Subcutaneous abdominal adipose tissue (tissue), 5 donors: ENCODE data around the gene SMIM31.

Experiments
- H3K27ac ChIP-seq: one replicate; pipeline ENCODE4 v1.7.0; 2013; ENCODE audit warnings: low read depth, mild to moderate bottlenecking, inconsistent platforms, low read length, moderate library complexity
- H3K27me3 ChIP-seq, 5 donors: one replicate each; pipeline ENCODE4 v1.7.0; 2013; ENCODE audit warnings: low read length in 5 of 5, inconsistent platforms in 1 of 5; ENCODE audit not compliant: control insufficient read depth in 5 of 5, insufficient read depth in 4 of 5
- H3K36me3 ChIP-seq, 5 donors: one replicate each; pipeline ENCODE4 v1.7.0; 2013; ENCODE audit warnings: low read length in 5 of 5; ENCODE audit not compliant: control insufficient read depth in 5 of 5, insufficient read depth in 5 of 5
- H3K4me1 ChIP-seq, 5 donors: one replicate each; pipeline ENCODE4 v1.7.0; 2013; ENCODE audit warnings: low read length in 5 of 5, mild to moderate bottlenecking in 3 of 5, moderate library complexity in 1 of 5; ENCODE audit not compliant: control insufficient read depth in 5 of 5, insufficient read depth in 5 of 5
- H3K4me3 ChIP-seq, 5 donors: one replicate each; pipeline ENCODE4 v1.7.0; 2013; ENCODE audit warnings: low read length in 5 of 5, low read depth in 1 of 5
- H3K9ac ChIP-seq, 5 donors: one replicate each; pipeline ENCODE4 v1.7.0; 2013; ENCODE audit warnings: low read length in 5 of 5, mild to moderate bottlenecking in 4 of 5, moderate library complexity in 3 of 5
- H3K9me3 ChIP-seq, 5 donors: one replicate each; pipeline ENCODE4 v1.7.0; 2013; ENCODE audit warnings: low read length in 5 of 5; ENCODE audit not compliant: control insufficient read depth in 5 of 5
- donor health status: healthy.
- donor health status: healthy.
- donor health status: healthy.
- donor health status: healthy.
- donor health status: healthy.

Gene SMIM31

DNA sequence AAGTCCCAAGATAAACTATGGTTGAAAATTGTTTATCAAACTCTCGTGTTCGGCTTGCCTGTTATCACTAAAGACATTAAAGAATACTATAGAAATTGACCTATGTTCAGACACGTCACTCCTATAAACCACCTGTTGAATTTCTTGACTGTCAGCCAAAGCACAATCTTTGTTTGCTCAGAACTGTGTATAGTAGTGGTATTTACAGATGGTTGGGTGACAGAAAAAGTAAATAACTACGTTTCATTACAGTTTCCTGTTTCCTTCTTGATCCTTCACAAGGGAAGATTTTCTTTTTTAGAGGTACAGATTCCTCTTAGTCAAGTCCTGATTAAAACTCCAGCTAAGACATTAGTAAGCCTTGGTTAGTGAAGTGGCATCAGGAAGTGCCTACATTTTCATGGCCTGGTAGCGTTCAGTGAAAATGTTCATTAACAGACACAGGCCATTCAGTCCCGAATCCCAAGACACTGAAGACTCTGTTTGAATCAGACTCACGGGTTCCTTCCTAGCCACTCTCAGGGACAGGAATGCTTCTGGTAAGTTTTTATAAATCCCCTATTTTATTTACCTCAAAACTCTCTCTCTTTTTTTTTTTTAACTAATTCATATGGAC lies at the start of gene SMIM31:
Gene SMIM31, plus strand, starts transcription at position 259 of the 616 bp plus-strand sequence. CDS start 16,313 bp downstream, outside the sequence.
- H3K9ac ChIP-seq = no peak within 1 kb of the TSS
- no peak within 1 kb of the TSS for H3K27ac ChIP-seq
- no peaks in the 10 kb centered on the region for H3K4me1 ChIP-seq
- no peaks in the 10 kb centered on the region for H3K27me3 ChIP-seq
- H3K4me3 ChIP-seq = no peak within 1 kb of the TSS
- no peaks in the 10 kb centered on the region for H3K36me3 ChIP-seq
- peaks cover 0 to 3% (median 0%) of the 10 kb centered on the region in 5 donors for H3K9me3 ChIP-seq

DNA sequence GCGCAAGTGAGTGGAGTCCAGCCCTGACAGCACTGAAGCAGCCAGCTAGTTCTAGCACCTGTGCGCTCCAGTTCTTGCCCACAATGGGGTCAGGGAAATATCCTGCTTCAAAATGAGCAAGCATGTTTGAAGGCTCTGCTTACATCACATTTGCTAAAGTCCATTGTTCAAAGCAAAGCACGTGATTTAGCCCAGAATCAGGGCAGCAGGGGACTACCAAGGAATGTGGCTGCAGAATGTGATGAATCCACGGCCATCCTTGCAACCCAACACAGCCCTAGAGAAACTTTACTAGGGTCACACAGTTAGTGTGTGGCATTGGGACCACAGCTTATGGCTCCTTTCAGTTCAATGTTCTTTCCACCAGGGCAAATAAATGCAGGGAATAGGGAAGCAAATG lies 47.3 kb upstream of the SMIM31 start:
- Histone ChIP-seq H3K9ac (no peak overlapping the region), H3K27ac (no peak overlapping the region), H3K4me1 (no peaks in the 10 kb centered on the region), H3K36me3 (no peaks in the 10 kb centered on the region), H3K27me3 (no peaks in the 10 kb centered on the region), H3K9me3 (no peaks in the 10 kb centered on the region), H3K4me3 (no peak overlapping the region)

DNA sequence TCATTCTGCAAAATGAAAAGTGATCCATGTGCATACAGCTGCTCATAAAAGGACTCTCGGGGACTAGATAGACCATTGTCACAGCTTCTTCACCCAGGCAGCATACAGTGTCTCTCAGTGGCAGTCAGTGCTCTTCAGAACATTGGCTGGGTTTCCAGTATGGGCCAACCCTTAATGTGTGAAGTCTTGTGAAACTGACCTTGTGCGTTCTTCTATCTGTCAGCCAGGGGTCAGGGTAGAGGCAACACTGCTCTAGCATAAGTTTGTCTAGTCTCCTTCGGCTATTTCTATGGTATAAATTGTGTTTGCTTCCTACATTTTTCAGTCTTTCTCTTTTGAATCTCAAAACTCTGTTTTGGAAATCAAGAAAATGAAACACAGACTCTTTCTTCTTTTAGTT lies 37.0 kb upstream of the SMIM31 start:
- Histone ChIP-seq H3K27ac (no peak overlapping the region), H3K4me1 (no peaks in the 10 kb centered on the region), H3K9ac (no peak overlapping the region), H3K36me3 (no peaks in the 10 kb centered on the region), H3K27me3 (no peaks in the 10 kb centered on the region), H3K9me3 (peaks cover 0 to 4% (median 0%) of the 10 kb centered on the region in 5 donors), H3K4me3 (no peak overlapping the region)

DNA sequence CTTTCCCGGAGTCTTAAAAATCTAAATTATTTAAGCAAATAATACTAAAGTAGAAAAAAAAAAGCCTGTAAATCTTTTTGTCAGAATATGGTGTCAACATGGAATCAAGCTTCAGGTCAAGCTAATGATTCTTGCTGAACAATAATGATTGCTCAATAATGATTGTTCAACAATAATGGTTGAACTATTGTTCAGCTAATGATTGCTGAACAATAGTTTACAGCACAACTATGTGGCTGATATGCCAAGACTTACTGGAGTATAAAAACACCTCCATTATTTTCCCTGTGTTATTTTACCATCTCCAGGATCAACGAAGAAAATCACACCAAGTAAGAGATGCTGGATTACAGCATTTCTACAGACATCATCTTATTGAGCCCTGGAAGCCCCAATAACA lies 35.1 kb upstream of the SMIM31 start:
- H3K27me3 ChIP-seq = no peaks in the 10 kb centered on the region
- H3K4me1 ChIP-seq = no peaks in the 10 kb centered on the region
- H3K27ac ChIP-seq = no peak overlapping the region
- no peak overlapping the region for H3K4me3 ChIP-seq
- H3K36me3 ChIP-seq = no peaks in the 10 kb centered on the region
- H3K9ac ChIP-seq = no peak overlapping the region
- H3K9me3 ChIP-seq = no peaks in the 10 kb centered on the region

DNA sequence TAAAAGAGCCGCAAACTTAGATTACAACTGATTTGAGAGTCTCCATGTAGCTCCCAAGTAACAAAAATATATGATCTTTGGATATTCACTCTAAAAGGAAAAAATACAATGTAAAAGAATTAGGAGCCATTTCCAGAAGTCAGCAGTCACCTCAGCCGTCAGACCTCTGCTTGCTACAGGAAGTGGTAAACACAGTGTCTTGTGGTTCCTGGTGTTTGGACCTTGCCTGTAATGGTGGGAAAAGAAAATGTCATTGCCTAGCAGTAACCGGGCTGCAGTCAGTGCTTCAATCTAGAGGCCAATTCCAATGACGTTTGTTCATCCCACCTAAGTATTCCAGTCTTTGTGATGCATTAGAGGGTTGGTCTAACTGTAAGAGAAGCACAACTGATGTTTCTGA lies 28.9 kb upstream of the SMIM31 start:
- Histone ChIP-seq H3K27ac (no peak overlapping the region), H3K36me3 (no peaks in the 10 kb centered on the region), H3K27me3 (peaks cover 0 to 3% (median 0%) of the 10 kb centered on the region in 5 donors), H3K9me3 (no peaks in the 10 kb centered on the region), H3K4me1 (no peaks in the 10 kb centered on the region), H3K9ac (no peak overlapping the region), H3K4me3 (no peak overlapping the region)

DNA sequence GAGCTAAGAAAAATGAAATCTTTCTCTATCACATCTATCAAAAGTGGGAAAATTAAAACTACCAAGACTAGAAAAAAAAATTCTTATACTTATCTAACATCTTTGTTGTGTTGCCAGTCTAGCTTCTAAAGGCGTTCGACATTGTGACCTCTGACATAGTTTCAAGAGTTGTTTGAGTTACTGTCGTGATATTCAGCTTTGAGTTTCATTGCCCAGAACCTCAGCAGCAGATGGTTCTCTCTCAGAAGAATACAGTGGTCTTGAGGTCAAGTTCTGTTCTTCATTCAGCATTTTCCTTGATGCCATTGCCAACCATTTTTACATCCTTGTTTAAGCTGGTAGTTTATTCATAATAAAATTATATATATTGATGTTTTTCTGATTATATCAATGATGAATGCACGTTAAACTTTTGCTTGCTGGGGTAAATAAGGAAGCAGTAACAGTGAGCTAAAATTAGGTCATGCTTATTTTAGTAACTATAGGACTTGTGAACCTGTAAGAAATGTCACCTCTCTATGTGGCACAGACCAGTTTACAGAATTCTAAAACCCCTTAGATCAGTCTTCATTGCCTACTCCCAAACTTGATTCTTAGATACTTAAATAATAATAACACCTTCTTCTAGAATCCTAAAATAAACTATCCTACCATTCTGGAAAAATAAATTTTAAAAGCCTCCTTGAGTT lies 23.1 kb upstream of the SMIM31 start:
- Histone ChIP-seq H3K36me3 (no peaks in the 10 kb centered on the region), H3K4me1 (no peaks in the 10 kb centered on the region), H3K4me3 (no peak overlapping the region), H3K9ac (no peak overlapping the region), H3K9me3 (no peaks in the 10 kb centered on the region), H3K27me3 (peaks cover 0 to 3% (median 0%) of the 10 kb centered on the region in 5 donors), H3K27ac (no peak overlapping the region)

DNA sequence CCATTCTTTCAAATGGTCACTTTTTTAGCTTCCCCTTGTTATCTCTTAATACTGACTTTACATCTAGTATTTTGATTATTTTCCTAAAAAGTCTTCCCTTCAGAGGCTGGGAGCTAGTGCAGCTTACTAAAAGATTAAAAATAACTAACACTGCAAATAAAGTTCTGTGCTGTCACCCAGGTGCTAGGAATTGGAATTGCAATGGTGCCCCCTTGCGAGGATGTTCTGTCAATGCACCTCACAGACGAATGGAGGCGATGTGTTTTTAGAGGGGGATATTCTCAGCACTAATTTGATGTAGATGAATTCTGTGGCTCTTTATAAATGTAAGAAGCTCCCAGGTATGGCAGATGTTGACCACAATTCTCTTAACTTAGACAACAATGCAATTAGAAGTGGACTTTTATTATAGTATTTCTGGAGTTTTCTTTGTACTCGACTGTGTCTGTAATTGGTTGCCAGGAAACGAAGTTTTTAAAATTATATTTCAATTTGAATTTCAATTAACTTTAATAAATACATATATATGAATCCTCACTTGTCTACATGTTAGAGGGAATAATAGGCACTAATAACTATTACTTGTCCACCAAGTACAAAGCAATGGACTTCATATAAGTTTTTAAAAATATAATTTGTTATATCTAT lies 22.0 kb upstream of the SMIM31 start:
- Histone ChIP-seq H3K36me3 (no peaks in the 10 kb centered on the region), H3K4me1 (no peaks in the 10 kb centered on the region), H3K27me3 (peaks cover 0 to 3% (median 0%) of the 10 kb centered on the region in 5 donors), H3K9ac (no peak overlapping the region), H3K4me3 (no peak overlapping the region), H3K9me3 (no peaks in the 10 kb centered on the region), H3K27ac (no peak overlapping the region)

DNA sequence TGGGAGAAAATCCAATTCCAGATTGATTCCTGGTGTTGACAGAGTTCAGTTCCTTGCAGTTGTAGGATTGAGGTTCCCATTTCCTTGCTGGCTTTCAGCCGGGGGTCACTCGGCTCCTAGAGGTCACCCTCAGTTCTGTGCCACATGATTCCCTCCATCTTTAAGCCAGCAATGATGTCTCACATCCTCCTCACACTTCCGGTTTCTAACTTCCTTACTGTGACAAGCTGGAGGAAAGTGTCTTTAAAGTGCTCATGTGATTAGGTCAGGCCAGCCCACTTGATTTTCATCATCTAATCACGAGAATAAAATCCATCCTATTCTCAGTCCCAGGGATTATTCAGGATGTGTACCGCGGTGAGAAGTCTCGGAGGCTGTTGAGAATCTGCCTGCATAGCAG lies 19.4 kb upstream of the SMIM31 start:
- Histone ChIP-seq H3K27me3 (no peaks in the 10 kb centered on the region), H3K4me3 (no peak overlapping the region), H3K4me1 (no peaks in the 10 kb centered on the region)

DNA sequence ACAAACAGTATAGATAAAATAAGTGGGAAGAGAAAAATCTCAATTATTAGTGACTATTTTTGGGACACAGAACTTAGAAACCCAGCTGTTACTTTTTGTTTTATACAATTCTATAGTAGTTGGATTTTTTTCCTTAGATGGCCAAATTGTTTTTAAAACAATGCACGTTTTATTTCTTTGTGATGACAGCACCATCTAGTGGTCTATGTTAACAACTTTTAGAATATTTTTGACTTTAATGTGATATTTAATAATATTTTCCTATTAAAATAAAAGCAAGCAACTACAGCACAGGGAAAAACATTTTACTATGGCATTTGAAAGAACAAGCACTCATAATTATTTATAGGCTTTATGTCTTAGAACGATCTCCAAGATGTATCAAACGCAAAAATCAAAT lies 5.6 kb upstream of the SMIM31 start:
- no peak overlapping the region for H3K4me3 ChIP-seq
- H3K9ac ChIP-seq = no peak overlapping the region
- no peaks in the 10 kb centered on the region for H3K4me1 ChIP-seq
- no peak overlapping the region for H3K27ac ChIP-seq
- H3K9me3 ChIP-seq = peaks cover 0 to 3% (median 0%) of the 10 kb centered on the region in 5 donors
- H3K27me3 ChIP-seq = no peaks in the 10 kb centered on the region
- H3K36me3 ChIP-seq = no peaks in the 10 kb centered on the region

More for the DNA sequence above, 19.4 kb upstream of the SMIM31 start:
- Histone ChIP-seq H3K9ac (no peak overlapping the region), H3K36me3 (no peaks in the 10 kb centered on the region), H3K9me3 (no peaks in the 10 kb centered on the region), H3K27ac (no peak overlapping the region)

DNA sequence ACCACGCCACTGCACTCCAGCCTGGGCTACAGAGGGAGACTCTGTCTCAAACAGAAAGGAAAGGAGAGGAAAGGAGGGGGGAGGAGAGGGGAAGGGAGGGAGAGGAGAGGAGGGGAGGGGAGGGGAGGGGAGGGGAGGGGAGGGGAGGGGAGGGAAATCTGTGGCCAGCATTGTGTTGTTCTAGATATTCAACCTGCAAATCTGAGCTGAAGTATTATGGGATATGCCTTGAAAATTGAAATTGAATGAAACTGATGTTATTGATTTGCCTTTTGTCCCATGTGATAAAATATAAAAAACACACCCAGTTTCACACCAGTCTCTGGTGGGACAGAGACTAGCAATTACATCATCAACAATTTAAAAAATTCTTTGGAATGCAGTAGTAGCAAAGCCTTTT lies 1.5 kb downstream of the SMIM31 start:
- no peaks in the 10 kb centered on the region for H3K36me3 ChIP-seq
- H3K27me3 ChIP-seq = no peaks in the 10 kb centered on the region
- H3K27ac ChIP-seq = no peak overlapping the region
- no peaks in the 10 kb centered on the region for H3K4me1 ChIP-seq
- no peak overlapping the region for H3K4me3 ChIP-seq
- H3K9ac ChIP-seq = no peak overlapping the region
- peaks cover 0 to 3% (median 0%) of the 10 kb centered on the region in 5 donors for H3K9me3 ChIP-seq
